HepG2 (cell line): ENCODE data around the gene CRMP1. TPM values are rescaled to one million over a fixed set of nuclear protein-coding genes. Genes with fewer than 3 reads are reported as not detected.

ENCODE experiments used
- ATAC-seq: fragments of 200-7000 bp; cut with Tn5 transposase; 3 replicates; pipeline ENCODE4 v1.9.1; 2020; ENCODE audit warnings: mild to moderate bottlenecking, moderate library complexity
- BruUV-seq: library from RNA; stranded (reverse); fragments of 400-500 nt; replicated peaks from 2 replicates; lab custom pipeline; 2021; lab: Mats Ljungman, UMichigan
- CTCF ChIA-PET: fragments of 300-600 bp; formaldehyde crosslinking; extraction: SDS; loops from one replicate; lab custom pipeline; 2021; ENCODE audit warnings: low total read pairs, inconsistent platforms, low intra/inter-chr PET ratio; lab: Yijun Ruan, JAX
- POLR2A ChIA-PET: fragments of 350-600 bp; sonication (Branson Sonifier 250); formaldehyde crosslinking; loops from one replicate; lab custom pipeline; 2020; ENCODE audit warnings: antibody characterized with exemption, inconsistent platforms; lab: Yijun Ruan, JAX
- DNase-seq: peaks from one replicate; pipeline ENCODE4 v3.0.0-alpha.2; 2015; ENCODE audit warnings: low spot score
- FAIRE-seq: peaks from 3 replicates; lab custom pipeline; 2011; peaks lifted over from hg19 to GRCh38; lab: Jason Lieb, UNC
- H2AFZ ChIP-seq: one replicate; pipeline ENCODE4 v1.6.1; 2011; ENCODE audit warnings: low read length, inconsistent platforms
- H3K27ac ChIP-seq: fragments of 300-600 bp; 3 replicates; pipeline ENCODE4 v1.8.0; 2011; ENCODE audit warnings: mixed run types, mild to moderate bottlenecking, mixed read lengths, low read length, inconsistent platforms; ENCODE audit not compliant: insufficient read depth; ENCODE audit errors: extremely low read length
- H3K27me3 ChIP-seq, 2 experiments: fragments of 200-600 bp in 1 of 2; 2 replicates in 1 of 2; 3 replicates in 1 of 2; pipeline versions ENCODE4 v1.6.0 to v1.8.0; 2011; ENCODE audit warnings: low read length in 2 of 2, mild to moderate bottlenecking in 2 of 2, moderate library complexity in 2 of 2, inconsistent platforms in 1 of 2; ENCODE audit not compliant: insufficient read depth in 2 of 2, control insufficient read depth in 1 of 2
- H3K36me3 ChIP-seq, 2 experiments: fragments of 200-600 bp in 1 of 2; replicated peaks in 1 of 2; 2 replicates in 1 of 2; 3 replicates in 1 of 2; pipeline versions ENCODE4 v1.5.1 to v1.8.0; 2011; ENCODE audit warnings: low read length in 2 of 2, inconsistent platforms in 1 of 2; ENCODE audit not compliant: insufficient read depth in 2 of 2, control insufficient read depth in 1 of 2
- H3K4me1 ChIP-seq: 2 replicates; pipeline ENCODE4 v1.5.1; 2012; ENCODE audit warnings: low read length, inconsistent platforms; ENCODE audit not compliant: insufficient read depth
- H3K4me2 ChIP-seq: 2 replicates; pipeline ENCODE4 v1.6.0; 2011; ENCODE audit warnings: low read depth, low read length, inconsistent platforms
- H3K4me3 ChIP-seq, 3 experiments: fragments of 200-600 bp in 1 of 3; sonication (generic), shearing (Covaris generic) in 1 of 3; replicated peaks in 1 of 3; 2 replicates each; pipeline ENCODE4 v1.5.1; 2011 to 2016; ENCODE audit warnings: low read length in 3 of 3, inconsistent platforms in 2 of 3, low read depth in 2 of 3, mild to moderate bottlenecking in 2 of 3, control low read depth in 1 of 3, mixed read lengths in 1 of 3; ENCODE audit not compliant: insufficient read depth in 1 of 3
- H3K79me2 ChIP-seq: one replicate; pipeline ENCODE4 v1.6.1; 2011; ENCODE audit warnings: low read length, inconsistent platforms; ENCODE audit not compliant: insufficient read depth
- H3K9ac ChIP-seq: 2 replicates; pipeline ENCODE4 v1.6.0; 2011; ENCODE audit warnings: mild to moderate bottlenecking, low read depth, low read length, inconsistent platforms; ENCODE audit not compliant: insufficient read depth
- H3K9me3 ChIP-seq: 2 replicates; pipeline ENCODE4 v1.5.1; 2012; ENCODE audit warnings: mild to moderate bottlenecking, low read length
- H4K20me1 ChIP-seq: 2 replicates; pipeline ENCODE4 v1.6.0; 2011; ENCODE audit warnings: inconsistent platforms, mild to moderate bottlenecking, low read length, moderate library complexity; ENCODE audit not compliant: insufficient read depth
- HIVEP1 ChIP-seq: sonication (generic); formaldehyde crosslinking; IDR thresholded peaks from 2 replicates; pipeline ENCODE4 v1.4.0; 2020; ENCODE audit warnings: mild to moderate bottlenecking, missing genetic modification reagents
- HNF1A ChIP-seq, 2 experiments: sonication (generic) in 1 of 2; formaldehyde crosslinking in 1 of 2; IDR thresholded peaks; 2 replicates each; pipeline versions ENCODE4 v1.4.0 to v1.6.1; 2016 to 2020; ENCODE audit warnings: borderline replicate concordance in 1 of 2, low read depth in 1 of 2, mild to moderate bottlenecking in 1 of 2, missing genetic modification reagents in 1 of 2
- MEIS1 ChIP-seq: sonication (generic); formaldehyde crosslinking; IDR thresholded peaks from 2 replicates; pipeline ENCODE4 v1.9.0; 2021; ENCODE audit warnings: mild to moderate bottlenecking, missing genetic modification reagents, moderate library complexity, borderline replicate concordance
- WGBS: methylation state at CpG from one replicate; pipeline ENCODE4 v1.1.6; 2017; ENCODE audit warnings: low lambda C conversion rate; 5-methylcytosine and 5-hydroxymethylcytosine counted together
- in situ Hi-C: cut with HindIII; loops from 2 replicates; pipeline ENCODE4 v1.10.0; 2017; ENCODE audit warnings: low pct_unique_long_range_greater_than_20kb; ENCODE audit not compliant: extremely low pct_ligation_motif_present
- intact Hi-C: fragments of 100-400 bp; cut with micrococcal nuclease; formaldehyde crosslinking; loops from one replicate; pipeline ENCODE4 v1.10.0; 2022; ENCODE audit not compliant: unreplicated experiment
- polyA plus RNA-seq, 8 experiments: library from polyadenylated mRNA; depleted of rRNA in 3 of 8; stranded (reverse) in 7 of 8; unstranded in 1 of 8; fragments of >200 nt; fragmentation: Illumina TruSeq in 4 of 8; extraction: Trizol in 4 of 8; gene quantifications; 2 replicates each; pipeline versions ENCODE4 v1.2.1 to v1.2.3, GENCODE V29; 2011 to 2016; ENCODE audit warnings: low read depth in 4 of 8, missing spikeins in 1 of 8, mixed read lengths in 1 of 8; ENCODE audit not compliant: insufficient read depth in 1 of 8
- total RNA-seq, 5 experiments: library from RNA; depleted of rRNA; stranded (reverse); fragments of >200 nt; fragmentation: Illumina TruSeq; extraction: Trizol; gene quantifications; 2 replicates each; pipeline ENCODE4 v1.2.3, GENCODE V29; 2016; ENCODE audit warnings: low read depth in 1 of 5
- TF ChIP-seq, protein P1 (sequence below): sonication (generic); formaldehyde crosslinking; IDR thresholded peaks from 2 replicates; pipeline ENCODE4 v1.4.0; 2020; ENCODE audit warnings: mild to moderate bottlenecking, missing genetic modification reagents
- TF ChIP-seq, protein P2 (sequence below): sonication (generic); formaldehyde crosslinking; IDR thresholded peaks from 2 replicates; pipeline ENCODE4 v1.8.1; 2022; ENCODE audit warnings: low read depth, mild to moderate bottlenecking, missing genetic modification reagents

Gene CRMP1
- total and polyA plus RNA-seq, 2 of the 13 experiments (the other 11 are each of a cell fraction or from before 2014, with no cell fraction given) = not detected

DNA sequence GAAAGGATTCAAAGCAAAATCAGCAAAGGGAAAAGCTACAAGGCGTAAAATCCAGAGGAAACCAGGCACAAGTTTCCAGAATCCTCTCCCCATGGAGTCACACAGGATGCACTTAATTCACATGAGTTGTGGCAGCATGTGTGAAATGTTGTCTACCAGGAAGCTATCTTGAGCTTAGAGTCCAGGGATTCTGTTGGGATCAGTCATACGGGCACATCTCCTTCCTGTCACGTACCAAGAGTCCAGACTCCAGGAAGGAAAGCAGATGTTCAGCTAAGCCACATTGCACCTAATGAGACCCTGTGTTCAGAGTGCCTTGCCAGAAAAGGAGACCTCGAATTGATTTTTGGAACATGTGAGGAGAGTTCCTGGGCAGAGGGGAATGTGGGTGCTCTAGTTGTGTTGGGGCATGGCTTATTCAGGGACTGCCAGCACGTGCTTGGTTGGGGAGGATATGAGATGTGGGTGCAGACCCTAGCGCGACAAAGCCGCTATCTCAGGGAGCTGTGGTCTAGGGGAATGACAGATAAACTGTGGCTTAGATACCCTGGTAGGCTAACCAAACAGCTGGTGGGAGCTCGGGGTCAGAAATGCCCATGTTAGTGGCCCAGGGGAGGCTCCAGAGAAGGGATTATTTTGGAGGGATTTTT lies 111.9 kb downstream of the CRMP1 start:
- DNase-seq = no peak
- H3K27me3 ChIP-seq = no peaks in the 10 kb centered on the region
- no peak overlapping the region for H3K4me2 ChIP-seq
- 96% methylated on average over 9 of the region's 9 CpGs for WGBS
- intact Hi-C loops = no loop called here
- H3K9ac ChIP-seq = no peak overlapping the region
- peaks cover 16% of the 10 kb centered on the region for H3K9me3 ChIP-seq
- H3K4me1 ChIP-seq = no peaks in the 10 kb centered on the region
- POLR2A ChIA-PET = no interaction called here
- no peaks in the 10 kb centered on the region for H4K20me1 ChIP-seq
- TF ChIP-seq, protein P1, sequence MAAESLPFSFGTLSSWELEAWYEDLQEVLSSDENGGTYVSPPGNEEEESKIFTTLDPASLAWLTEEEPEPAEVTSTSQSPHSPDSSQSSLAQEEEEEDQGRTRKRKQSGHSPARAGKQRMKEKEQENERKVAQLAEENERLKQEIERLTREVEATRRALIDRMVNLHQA = no peak
- TF ChIP-seq HIVEP1 (CRISPR knock-in tag) (no peak), MEIS1 (CRISPR knock-in tag) (no peak), HNF1A (IDR thresholded peaks at IDR 0.05; ENCODE audit: low read depth) (no peak), HNF1A (CRISPR knock-in tag; IDR thresholded peaks at IDR 0.05; ENCODE audit: borderline replicate concordance) (no peak)
- TF ChIP-seq, protein P2, sequence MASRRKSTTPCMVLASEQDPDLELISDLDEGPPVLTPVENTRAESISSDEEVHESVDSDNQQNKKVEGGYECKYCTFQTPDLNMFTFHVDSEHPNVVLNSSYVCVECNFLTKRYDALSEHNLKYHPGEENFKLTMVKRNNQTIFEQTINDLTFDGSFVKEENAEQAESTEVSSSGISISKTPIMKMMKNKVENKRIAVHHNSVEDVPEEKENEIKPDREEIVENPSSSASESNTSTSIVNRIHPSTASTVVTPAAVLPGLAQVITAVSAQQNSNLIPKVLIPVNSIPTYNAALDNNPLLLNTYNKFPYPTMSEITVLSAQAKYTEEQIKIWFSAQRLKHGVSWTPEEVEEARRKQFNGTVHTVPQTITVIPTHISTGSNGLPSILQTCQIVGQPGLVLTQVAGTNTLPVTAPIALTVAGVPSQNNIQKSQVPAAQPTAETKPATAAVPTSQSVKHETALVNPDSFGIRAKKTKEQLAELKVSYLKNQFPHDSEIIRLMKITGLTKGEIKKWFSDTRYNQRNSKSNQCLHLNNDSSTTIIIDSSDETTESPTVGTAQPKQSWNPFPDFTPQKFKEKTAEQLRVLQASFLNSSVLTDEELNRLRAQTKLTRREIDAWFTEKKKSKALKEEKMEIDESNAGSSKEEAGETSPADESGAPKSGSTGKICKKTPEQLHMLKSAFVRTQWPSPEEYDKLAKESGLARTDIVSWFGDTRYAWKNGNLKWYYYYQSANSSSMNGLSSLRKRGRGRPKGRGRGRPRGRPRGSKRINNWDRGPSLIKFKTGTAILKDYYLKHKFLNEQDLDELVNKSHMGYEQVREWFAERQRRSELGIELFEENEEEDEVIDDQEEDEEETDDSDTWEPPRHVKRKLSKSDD (CRISPR knock-in tag) = no peak
- FAIRE-seq = no peak
- no peak overlapping the region for H2AFZ ChIP-seq
- peaks cover 8 to 32% of the 10 kb centered on the region in 2 experiments for H3K36me3 ChIP-seq
- no peak overlapping the region for H3K27ac ChIP-seq
- CTCF ChIA-PET = no interaction called here
- H3K4me3 ChIP-seq = no peak overlapping the region
- BruUV-seq = no TSS peak
- H3K79me2 ChIP-seq = no peaks in the 10 kb centered on the region
- in situ Hi-C loops = no loop called here
- no peak for ATAC-seq
